NCI-H146 treated with DMSO at 0.1 percent for 48 hours (cell line): ENCODE results near the gene SKP1.

Experiments used
- DNase-seq: peaks from one replicate; lab custom pipeline; 2025; ENCODE audit not compliant: unreplicated experiment; lab: John Stamatoyannopoulos, UW

The SKP1 gene

GRCh38 chr5:134113902-134114875, 62.6 kb downstream of the SKP1 start, which contains the start of gene TCF7:
Gene TCF7 (plus strand): TSS chr5:134114681. CDS start chr5:134114907, 226 bp downstream.
- DNase-seq: no peak

GRCh38 chr5:134113363-134113889, 63.3 kb downstream of the SKP1 start:
- DNase-seq: no peak

- no peak for DNase-seq
Measured at GRCh38 chr5:134112726-134113362, 63.9 kb downstream of the SKP1 start.

- no peak for DNase-seq
Measured at GRCh38 chr5:134111741-134112647, 64.8 kb downstream of the SKP1 start.

GRCh38 chr5:134110382-134110781, 66.4 kb downstream of the SKP1 start:
- no peak for DNase-seq

- no peak for DNase-seq
Measured at GRCh38 chr5:134107779-134108178, 69.0 kb downstream of the SKP1 start.

GRCh38 chr5:134106991-134107701, 69.6 kb downstream of the SKP1 start:
- no peak for DNase-seq

GRCh38 chr5:134103998-134104654, 72.6 kb downstream of the SKP1 start:
- no peak for DNase-seq

- DNase-seq: no peak
Measured at GRCh38 chr5:134103397-134103796, 73.4 kb downstream of the SKP1 start.

GRCh38 chr5:134101686-134102439, 74.9 kb downstream of the SKP1 start:
- no peak for DNase-seq

- DNase-seq: no peak
Measured at GRCh38 chr5:134100283-134101091, 76.3 kb downstream of the SKP1 start.

- no peak for DNase-seq
Measured at GRCh38 chr5:134099939-134100282, 76.8 kb downstream of the SKP1 start.

GRCh38 chr5:134099288-134099872, 77.4 kb downstream of the SKP1 start:
- DNase-seq: no peak
